GM13976 (cell line): Measurements from ENCODE around the gene RERE.

Experiments
- DNase-seq: peaks from one replicate; pipeline ENCODE4 v3.0.0; 2012; ENCODE audit warnings: low spot score
- in situ Hi-C: fragments of 300-500 bp; cut with MboI; formaldehyde crosslinking; loops from one replicate; pipeline ENCODE4 v1.12.0; 2022; ENCODE audit warnings: low sequenced_read_pairs, mixed read lengths, inconsistent platforms; ENCODE audit not compliant: unreplicated experiment
- TF ChIP-seq, protein P1 (sequence below): IDR thresholded peaks from 2 replicates; pipeline ENCODE4 v1.5.1; 2012; ENCODE audit warnings: borderline replicate concordance, mild to moderate bottlenecking; ENCODE audit not compliant: insufficient read depth; ENCODE audit errors: extremely low read depth, missing control alignments, control extremely low read depth

The RERE gene

DNA sequence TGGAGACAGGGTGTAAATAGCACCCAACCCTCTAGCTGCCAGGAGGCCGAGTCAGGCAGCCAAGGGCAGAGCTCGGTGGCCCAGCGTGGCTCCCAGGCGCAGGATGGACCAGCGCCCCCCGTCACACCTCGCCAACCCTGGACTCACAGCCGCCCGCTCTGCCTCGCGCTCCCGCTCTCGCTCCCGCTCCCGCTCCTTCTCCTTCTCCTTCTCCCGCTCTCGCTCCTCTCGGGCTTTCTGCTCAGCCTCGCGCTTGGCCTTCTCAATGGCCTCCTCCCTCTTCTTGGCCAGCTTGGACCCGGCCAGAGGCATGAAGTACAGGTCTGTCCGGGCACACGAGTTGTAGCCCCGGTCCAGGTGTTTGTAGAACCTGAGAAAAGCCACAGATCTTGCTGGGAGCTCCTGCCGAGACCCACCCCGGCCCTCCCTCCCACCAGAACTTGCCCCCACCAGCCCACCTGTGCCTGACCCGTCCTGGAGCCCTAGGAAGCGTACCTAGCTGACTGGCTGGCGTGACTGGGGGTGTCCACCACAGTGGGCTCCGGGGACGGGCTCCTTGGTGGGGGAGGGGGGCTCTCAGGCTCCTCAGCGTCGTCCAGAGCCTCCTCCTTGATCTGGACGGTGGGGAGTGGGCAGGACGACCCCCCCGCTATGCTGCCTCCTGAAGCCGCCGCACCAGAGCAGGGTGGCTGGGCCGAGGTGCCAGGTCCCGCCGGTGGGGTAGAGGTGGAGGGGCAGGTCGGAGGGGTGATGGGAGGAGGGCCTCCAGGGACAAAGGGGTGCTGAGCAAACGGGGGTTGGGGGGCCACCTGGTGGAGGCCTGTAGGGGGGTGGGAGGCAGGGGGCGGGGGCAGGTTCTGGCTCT lies 457.6 kb downstream of the RERE start:
- in situ Hi-C loops: no loop called here
- DNase-seq: no peak
- TF ChIP-seq, protein P1, sequence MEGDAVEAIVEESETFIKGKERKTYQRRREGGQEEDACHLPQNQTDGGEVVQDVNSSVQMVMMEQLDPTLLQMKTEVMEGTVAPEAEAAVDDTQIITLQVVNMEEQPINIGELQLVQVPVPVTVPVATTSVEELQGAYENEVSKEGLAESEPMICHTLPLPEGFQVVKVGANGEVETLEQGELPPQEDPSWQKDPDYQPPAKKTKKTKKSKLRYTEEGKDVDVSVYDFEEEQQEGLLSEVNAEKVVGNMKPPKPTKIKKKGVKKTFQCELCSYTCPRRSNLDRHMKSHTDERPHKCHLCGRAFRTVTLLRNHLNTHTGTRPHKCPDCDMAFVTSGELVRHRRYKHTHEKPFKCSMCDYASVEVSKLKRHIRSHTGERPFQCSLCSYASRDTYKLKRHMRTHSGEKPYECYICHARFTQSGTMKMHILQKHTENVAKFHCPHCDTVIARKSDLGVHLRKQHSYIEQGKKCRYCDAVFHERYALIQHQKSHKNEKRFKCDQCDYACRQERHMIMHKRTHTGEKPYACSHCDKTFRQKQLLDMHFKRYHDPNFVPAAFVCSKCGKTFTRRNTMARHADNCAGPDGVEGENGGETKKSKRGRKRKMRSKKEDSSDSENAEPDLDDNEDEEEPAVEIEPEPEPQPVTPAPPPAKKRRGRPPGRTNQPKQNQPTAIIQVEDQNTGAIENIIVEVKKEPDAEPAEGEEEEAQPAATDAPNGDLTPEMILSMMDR: no peak

DNA sequence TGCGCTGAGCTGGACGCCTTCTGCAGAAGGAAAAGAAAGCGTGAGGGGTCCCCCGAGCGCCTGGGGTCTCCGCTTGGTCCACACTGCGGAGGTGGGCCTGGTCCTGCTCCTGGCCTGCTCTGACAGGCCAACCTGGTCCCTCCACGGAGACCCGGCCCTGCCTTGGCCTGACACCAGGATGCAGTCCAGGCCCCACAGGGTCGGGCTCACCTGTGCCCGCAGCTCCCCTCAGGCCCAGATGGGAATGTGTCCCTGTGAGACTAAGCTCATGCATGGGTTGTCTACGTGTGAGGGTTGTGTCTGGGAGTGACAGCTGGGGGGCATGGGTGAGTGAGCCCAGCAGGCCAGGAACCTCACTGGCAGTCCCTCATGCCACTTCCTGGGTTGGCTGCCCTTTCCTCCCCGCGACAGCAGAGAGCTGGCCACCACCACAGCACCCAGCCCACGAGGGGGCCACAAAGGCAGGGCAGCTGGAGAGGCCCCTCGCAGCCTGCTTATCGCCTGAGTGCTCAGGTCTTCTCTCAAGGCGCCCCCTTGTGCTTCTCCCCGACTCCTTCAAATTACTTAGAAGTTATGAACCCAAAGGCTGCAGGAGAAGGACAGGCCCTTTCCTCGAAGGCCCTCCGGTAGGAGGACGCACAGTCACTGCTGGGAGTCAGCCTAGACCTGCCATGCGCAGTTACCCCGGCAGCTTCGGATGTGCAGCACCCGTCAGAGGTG lies 458.4 kb downstream of the RERE start:
- TF ChIP-seq, protein P1: no peak
- no peak for DNase-seq
- in situ Hi-C loops: no loop called here

DNA sequence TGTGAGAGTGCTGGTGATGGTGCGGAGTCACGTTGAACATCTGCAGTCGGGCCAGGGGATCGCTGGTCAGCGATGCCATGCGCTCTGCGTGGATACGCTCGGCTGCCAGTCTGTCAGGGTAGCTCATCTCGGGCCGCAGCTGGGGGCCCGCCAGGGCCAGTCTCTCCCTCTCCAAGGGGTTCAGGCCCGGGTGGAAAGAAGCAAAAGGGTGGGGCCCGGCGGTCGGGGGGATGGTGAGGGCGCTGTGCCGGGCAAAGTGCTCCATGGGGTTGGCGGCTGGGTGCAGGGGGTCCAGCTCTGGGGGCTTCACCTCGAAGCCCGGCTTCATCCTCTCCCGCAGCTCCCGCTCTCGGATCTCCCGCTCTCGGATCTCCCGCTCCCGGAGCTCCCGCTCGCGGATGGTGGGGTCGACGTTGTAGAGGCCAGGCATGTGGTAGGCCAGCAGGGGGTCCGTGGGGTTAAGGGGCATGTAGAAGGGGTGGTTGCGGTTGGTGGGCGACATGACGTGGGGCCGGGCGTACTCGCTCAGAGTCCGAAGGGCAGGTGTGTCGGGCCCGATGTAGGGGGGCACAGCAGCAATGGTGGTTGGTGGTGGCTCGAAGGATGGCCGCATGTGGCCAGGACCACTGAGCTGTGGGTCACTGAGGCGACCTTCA lies 459.1 kb downstream of the RERE start:
- TF ChIP-seq, protein P1: no peak
- in situ Hi-C loops: no loop called here
- no peak for DNase-seq

DNA sequence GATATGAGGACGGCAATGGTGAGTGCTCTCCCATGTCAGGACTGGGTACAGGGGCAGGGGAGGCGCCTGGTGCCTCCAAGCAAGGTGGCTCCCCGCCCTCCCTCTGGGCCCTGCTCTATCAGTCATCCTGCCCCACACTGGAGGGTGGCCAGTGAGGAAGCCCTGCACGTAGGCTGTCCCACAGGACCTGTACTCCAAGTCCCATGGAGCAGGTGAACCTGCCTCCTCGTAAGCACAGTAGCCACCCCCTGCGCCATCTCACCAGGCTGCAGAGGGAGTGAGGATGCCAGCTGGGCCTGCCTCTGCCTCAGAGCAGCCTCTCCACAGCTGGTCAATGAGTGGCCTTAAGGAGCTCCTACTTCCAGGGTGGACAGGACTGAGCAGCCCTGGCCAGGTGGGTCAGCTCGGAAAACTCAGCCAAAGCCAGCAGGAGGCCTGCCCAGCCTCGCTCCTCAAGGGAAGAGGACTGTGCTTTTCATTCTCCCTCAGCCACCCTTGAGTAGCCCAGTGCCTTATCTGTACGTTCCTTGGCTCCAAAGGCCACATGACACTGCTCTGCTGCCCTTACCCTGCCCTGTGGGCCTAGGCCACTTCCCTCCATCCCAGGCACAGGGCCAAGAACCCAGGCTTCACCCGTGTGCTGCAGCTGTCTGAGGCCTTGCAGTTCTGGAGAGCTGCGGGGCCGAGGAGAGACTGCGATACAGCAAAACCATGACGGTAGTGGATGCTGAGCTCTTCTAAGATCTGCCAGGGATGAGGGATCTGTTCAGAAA lies 459.9 kb downstream of the RERE start:
- in situ Hi-C loops: no loop called here
- TF ChIP-seq, protein P1: no peak
- DNase-seq: no peak

DNA sequence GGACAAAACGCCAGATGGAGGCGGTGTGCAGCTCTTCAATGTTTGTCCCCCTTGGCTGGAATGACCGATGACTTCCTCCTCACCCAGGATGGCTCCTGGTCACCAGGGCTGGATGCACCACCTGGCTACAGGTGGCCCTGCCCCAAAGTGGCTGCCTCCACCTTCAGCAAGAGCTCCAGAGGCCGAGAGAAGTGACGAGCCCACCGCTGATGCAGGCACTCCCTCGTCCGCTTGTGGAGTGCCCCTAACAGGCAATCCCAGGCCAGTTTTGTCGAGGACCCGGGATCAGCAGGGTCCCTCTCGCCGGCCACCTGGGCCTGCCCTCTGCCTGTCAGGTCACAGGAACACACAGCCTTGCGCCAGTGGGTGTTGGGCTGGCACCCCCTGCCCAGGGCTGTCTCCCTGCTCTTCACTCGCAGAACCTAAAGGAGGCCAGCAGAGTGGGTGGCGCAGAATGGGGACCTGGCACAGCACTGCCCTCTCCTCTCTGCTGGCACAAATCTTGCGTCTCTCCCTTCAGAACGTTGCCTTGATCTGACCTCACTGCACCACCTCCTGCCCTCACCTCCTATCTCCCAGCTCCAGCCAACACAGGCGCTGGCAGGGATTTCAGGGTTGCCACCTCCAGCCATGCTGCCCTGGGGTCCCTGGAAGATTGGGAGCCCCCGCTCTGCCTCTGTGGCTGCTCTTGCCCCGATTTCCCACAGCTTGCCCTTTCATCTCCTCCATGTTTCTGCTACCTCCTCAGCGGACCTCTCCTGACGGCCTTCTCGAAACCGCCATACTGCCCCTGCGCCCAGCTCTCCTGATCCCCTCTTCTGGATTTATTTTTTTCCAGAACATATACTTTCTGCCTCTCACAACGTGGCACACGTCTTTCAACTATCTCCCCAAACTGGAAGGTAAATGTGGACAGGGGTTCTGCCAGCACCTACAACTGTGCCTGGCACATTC lies 460.9 kb downstream of the RERE start:
- DNase-seq: no peak
- in situ Hi-C loops: no loop called here
- TF ChIP-seq, protein P1: no peak
